Activated CD4-positive, alpha-beta T cell treated with anti-CD3 and anti-CD28 coated beads, Interleukin-2, amount 50 U/mL, for 24 hours (primary cell): ENCODE measurements around the gene KRTAP5-8.
"Not testable (repeated sequence)": the region's sequence is repeated elsewhere in the genome, so short reads cannot be mapped to it uniquely, and the experiment has no call there.

ENCODE experiments used
- DNase-seq, 2 donors: peaks; one replicate each; pipeline ENCODE4 v3.0.0-alpha.2; 2020; ENCODE audit warnings: low read depth in 1 of 2, low spot score in 1 of 2

The KRTAP5-8 gene

DNA sequence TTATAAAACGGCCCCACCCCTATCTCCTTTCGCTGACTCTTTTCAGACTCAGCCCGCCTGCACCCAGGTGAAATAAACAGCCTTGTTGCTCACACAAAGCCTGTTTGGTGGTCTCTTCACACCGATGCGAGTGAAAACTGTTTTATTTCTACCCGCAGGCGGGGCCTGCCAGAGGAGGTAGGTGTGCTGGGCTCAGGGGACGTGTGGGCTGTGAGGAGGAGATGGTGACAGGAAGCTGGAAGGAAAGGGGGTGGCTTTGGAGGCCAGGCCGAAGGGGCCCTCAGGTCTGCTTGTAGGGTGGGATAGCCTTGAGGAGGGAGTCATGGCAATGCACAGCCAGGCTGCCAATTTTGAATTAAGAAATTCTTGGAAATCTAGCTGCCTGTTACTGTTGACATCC, 32.0 kb upstream of the KRTAP5-8 start:
- no peak for DNase-seq

DNA sequence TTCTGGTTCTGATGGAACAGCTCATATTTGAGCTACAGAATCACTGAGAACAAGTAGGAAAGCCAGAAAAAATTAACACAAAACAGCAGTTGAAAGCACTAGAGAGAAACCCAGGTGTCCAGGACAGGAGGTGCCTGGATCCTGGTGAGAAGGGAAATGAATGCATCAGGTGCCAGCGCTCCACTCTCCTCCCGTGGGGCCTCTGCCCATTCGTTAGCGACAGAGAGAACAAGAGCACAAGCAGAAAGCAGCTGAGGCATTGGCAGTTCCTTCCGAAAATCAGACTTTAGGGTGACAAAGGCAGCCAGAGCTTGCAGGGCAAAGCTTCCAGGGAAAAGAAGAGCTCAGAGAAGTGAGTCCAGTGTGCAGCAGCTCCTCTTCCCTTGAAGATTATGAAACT, 30.7 kb upstream of the KRTAP5-8 start:
- no peak for DNase-seq

DNA sequence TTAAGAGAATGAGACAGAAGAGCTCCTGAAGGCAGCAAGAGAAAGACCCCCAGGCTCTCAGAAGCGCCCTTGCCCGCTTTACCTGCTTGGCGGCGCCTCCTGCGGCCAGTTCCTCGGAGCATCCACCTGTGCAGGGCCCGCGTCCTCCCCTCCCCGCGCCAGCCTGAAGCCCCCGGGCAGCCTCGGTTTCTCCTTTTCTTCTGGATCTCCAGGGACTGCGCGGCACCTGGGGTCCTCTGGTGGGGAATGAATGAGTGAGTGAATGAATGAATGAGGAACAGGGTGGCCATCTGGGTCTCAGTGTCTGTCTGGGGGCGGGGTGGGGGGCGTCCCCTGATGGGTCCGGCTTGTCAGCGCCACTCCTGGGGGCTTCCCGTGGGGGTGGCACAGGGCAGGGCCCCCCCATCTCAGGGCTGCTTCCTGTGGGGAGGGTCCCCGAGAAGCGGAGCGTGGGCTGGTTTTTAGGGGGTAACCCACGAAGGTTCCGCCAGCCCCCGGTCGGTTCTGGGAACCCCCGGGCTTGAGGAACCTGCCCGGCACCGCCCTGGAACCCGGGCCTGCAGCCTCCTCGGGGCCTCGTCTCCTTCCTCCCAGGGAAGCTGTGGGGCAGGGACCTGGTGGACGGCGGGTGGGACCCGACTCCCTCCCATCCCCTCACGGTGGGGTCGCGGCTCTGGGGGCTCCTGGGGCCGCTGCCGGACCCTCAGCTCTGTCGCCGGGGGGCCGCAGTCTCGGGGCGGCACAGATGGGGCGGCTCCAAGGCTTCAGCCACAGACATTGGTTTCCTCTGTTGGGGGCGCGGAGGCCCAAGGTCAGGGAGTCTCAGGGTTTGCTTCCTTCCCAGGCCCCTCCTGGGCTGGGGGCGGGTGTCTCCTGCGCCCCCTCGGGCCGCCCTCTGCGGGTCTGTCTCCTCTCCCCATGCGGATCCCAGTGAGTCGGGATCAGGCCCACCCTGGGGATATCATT, 19.0 kb upstream of the KRTAP5-8 start:
- DNase-seq = no peak

DNA sequence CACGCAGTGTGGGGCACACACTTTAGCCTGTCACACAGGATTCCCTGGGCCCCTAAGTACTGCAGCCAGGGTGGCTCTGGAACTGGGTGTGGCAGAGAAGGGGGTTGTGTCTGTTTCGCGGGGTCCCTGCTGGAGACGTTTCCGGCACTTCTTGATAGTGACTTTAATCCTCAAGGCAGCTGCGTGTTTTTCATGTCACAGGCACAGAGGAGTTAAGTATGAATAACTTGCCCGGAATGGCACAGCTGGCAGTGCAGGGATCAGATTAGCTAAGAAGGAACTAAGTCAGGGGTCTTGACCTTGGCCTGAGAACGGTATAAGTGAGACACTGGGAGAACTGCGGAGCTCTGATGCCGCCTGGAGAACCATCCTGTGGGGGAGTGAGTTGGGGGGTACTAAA, 18.3 kb upstream of the KRTAP5-8 start:
- no peak for DNase-seq

DNA sequence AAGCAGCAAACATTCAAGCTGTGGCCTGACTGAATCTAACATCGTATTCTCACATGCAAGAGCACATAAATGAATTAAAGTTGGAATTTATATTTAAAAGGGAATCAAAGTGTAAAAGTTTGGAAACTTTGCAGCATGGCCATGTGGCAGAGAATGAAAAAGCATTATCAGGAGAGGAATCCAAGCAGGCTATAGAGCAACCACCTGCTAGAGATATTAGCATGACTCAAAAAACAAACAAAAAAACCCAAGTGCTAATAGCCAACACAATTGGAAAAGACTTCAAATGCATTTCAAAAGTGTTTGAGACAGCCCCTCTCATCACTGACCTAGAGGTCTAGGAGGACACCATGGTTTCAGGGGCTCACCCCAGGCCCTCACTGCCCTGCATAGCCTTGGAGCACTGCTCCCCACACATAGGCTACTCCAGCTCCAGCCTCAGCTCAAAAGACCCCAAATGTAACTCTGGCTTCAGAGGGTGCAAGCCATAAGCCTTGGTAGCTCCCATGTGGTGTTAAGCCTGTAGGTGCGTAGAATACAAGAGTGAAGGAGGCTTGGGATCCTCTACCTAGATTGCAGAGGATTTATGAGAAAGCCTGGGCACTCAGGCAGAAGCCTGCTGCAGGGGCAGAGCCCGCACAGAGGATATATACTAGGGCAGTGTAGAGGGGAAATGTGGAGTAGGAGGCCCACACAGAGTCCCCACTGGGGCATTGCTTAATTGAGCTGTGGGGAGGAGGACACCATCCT, 12.5 kb upstream of the KRTAP5-8 start:
- no peak for DNase-seq

DNA sequence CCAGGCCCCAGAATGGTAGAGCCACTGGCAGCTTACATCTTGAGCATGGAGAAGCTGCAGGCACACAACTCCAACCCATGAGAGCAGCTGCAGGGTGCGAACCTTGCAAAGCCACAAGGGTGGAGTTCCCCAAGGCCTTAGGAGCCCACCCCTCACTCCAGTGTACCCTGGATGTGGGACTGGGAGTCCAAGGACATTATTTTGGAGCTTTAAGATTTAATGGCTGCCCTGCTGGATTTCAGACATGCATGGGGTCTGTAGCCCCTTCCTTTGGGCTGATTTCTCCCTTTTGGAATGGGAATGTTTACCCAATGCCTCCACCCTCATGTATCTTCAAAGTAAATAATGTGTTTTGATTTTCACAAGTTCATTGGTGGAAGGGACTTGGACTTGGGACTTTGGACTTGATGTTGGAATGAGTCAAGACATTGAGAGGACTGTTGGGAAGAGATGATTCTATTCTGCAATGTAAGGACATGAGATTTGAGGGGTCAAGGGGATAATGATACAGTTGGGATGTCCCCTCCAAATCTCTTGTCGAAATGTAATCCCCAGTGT, 11.8 kb upstream of the KRTAP5-8 start:
- no peak for DNase-seq

DNA sequence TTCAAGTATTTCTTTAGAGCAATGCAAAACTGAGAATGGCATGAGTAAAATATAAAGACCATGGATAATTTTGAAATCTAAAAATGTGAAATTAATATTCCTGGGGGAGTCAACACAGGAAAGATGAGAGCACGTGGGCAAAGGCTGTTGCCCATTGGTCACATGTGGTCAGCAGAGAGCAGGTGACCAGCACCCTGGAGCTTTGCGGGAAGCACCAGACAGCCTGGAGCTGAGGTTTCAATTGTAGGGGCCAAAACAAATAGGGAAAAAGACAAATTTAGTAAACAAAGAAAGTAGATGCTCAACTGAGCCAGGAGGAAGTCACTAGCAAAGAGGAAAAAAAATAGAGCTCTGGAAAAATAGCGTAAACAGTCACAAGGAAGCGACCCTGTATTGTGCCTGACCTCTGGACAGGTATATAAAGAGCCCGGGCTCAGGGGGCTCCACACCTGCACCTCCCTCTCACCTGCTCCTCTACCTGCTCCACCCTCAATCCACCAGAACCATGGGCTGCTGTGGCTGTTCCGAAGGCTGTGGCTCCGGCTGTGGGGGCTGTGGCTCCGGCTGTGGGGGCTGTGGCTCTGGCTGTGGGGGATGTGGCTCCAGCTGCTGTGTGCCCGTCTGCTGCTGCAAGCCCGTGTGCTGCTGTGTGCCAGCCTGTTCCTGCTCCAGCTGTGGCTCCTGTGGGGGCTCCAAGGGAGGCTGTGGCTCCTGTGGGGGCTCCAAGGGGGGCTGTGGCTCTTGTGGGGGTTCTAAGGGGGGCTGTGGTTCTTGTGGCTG, 10.8 kb upstream of the KRTAP5-8 start, which contains the start of gene KRTAP5-7:
Gene KRTAP5-7, plus strand, starts transcription at position 472 of the 780 bp plus-strand sequence. Its CDS starts 34 bp downstream, at position 506.
- DNase-seq = not testable (repeated sequence)

DNA sequence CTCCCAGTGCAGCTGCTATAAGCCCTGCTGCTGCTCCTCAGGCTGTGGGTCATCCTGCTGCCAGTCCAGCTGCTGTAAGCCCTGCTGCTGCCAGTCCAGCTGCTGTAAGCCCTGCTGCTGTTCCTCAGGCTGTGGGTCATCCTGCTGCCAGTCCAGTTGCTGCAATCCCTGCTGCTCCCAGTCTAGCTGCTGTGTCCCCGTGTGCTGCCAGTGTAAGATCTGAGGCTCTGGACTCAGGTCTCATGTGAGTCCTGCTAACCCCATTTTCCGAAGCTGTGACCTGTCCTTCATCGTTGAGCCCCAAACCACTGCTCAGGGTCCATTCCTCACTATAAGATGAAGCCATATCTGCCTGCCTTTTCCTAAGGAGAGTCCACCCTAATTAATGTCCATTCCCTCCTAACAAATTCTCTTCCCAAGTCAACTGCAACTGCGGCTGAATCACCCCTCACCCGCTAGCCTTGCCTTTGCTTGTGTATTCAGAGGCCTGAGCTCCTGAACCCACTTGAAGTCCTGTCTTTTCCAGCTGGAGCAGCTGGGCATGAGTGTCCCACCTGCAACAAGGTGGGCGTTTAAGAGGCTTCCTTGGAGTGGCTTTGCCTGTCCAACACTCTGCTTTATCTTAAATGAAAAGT, 10.1 kb upstream of the KRTAP5-8 start:
- DNase-seq = no peak

DNA sequence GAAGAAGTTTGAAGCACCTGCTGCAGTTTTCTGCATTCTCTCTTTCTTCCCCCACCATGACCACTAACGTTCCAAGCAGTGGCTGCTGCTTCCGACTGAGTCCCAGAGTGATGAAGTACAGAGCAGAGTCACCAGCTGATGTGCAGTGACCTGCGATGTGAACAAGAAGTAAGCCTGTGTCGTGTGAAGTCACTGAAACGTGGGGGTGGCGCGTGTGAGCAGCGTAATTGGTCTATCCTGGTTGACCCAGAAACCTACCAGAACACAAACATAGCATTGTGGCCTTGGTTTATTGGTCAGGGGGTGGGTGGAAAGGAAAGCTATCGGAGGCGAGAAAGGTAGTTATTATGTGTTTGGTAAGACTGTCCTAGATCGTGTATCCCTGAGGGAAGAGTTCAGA, 7.2 kb upstream of the KRTAP5-8 start:
- DNase-seq = no peak

DNA sequence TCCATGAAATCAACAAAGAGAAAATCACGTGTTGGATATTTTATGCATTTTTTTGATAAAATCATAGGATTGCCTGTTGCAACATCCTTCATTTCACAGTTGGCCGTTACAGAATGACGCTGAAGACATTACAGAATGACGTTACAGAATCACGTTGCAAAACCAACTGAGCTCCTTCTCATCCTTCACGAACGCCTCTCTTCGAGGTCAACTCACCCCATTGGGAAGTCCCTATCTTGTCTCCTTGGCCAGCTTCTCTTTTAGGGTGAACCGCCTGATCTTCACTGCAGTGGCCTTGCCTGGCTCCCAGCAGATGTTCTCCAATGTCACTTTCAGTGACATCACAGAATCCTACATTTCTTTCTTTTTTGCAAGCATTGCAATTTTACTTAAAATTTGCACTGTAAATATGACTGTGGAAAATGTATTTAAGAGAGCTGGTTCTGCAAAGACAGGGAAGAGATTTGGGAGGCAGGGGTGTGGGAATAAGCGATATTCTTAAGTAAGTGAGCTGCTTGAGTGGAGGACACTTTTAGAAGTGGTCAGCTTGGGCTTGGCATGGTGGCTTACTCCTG, 5.7 kb upstream of the KRTAP5-8 start:
- no peak for DNase-seq

DNA sequence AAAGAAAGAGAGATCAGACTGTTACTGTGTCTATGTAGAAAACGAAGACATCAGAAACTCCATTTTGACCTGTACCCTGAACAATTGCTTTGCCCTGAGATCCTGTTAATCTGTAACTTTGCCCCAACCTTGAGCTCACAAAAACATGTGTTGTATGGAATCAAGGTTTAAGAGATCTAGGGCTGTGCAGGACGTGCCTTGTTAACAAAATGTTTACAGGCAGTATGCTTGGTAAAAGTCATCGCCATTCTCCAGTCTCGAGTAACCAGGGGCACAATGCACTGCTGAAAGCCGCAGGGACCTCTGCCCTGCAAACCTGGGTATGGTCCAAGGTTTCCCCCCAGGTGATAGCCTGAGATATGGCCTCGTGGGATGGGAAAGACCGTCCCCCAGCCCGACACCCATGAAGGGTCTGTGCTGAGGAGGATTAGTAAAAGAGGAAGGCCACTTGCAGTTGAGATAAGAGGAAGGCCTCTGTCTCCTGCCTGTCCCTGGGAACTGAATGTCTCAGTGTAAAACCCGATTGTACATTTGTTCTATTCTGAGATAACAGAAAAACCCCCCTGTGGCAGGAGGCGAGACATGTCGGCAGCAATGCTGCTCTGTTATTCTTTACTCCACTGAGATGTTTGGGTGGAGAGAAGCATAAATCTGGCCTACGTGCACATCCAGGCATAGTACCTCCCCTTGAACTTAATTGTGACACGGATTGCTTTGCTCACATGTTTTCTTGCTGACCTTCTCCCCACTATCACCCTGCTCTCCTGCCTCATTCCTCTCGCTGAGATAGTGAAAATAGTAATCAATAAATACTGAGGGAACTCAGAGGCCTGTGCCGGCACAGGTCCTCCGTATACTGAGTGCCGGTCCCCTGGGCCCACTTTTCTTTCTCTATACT, 2.9 kb upstream of the KRTAP5-8 start:
- not testable (repeated sequence) for DNase-seq

DNA sequence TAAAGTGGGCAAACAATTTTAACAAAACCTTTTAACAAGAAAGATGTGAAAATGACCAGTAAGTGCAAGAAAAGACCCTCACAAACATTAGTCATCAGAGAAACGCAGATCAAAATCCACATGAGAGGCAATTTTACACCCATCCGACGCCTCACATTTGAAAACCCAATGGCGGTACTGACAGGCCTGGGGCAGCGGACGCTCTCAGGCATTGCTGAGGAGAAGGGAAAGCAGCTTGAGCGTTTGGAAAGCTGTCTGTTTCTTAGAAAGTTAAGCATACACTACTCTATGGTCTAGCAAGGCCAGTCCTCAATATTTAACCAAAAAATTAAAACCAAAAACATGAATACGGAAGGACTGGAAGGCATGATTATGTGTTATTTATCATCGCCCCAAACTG, 2.0 kb upstream of the KRTAP5-8 start:
- DNase-seq = no peak

DNA sequence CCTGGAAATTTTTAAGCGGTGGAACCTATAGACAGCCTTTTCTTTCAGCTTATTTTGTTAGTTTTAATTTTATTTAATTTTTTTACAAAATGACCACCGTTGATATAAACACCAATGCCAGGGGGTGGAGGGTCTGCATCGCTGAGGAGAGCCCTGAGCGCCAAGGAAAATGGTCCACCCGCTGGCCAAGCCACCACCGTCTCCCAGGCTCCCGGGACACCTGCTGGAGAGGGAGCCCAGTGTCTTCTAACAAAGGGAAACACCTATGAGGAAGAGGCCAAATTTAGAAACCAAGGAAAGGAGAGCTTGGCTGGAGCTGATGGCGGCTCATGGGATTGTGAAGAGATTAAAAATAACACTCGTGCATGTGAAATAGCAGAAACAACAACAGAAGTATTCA, 288 bp upstream of the KRTAP5-8 start:
- DNase-seq = no peak

DNA sequence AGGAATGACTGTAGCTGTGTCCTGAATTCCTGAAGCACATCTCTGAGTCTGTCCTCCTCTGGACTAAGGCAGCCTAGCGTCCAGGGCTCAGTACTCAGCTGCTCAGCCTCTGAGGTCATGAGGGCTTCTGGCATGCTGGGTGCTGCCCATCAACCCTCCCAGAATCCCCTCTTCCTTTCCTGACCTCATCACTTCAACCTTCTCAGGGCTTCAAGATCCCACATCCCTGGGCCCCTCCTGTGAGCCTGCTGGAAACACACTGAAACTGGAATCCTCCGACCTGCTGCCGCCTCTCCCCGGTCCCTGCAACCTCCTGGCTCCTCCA, 803 bp downstream of the KRTAP5-8 start:
- no peak for DNase-seq

DNA sequence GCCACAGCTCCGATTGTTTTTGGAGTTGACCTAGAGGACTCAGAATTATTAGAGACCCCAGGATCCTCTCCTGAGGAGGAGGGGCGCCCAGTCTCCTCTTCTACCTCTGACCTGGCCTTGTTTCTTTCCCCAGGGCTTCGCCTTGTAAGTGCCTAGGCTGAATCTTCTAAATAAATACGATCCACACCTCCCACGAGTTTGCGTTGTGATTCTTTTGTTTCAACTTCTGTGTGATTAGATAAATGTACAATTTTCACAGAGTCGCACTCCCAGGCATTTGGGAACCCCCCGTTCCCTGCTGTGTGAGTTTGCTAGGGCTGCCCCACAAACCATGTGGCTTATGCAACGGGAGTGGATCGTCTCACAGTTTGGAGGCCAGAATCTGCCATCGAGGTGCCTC, 1.2 kb downstream of the KRTAP5-8 start:
- DNase-seq = no peak

DNA sequence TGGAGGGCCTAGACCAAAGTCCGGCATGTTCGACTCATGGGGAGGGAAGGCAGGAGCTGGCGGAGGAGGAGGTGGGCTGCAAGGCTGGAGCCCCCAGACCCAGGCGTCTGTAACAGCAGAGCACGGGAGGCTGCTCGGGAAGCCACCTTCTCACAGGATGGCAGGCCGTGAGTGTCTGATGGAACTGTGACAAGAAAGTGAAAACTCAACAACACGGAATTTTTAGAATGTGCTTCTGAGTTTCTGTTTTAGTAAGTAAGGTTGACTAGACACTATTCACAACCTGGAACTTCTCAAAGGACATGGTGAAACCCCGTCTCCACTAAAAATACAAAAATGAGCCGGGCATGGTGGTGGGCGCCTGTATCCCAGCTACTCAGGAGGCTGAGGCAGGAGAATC, 2.1 kb downstream of the KRTAP5-8 start:
- DNase-seq = not testable (repeated sequence)

DNA sequence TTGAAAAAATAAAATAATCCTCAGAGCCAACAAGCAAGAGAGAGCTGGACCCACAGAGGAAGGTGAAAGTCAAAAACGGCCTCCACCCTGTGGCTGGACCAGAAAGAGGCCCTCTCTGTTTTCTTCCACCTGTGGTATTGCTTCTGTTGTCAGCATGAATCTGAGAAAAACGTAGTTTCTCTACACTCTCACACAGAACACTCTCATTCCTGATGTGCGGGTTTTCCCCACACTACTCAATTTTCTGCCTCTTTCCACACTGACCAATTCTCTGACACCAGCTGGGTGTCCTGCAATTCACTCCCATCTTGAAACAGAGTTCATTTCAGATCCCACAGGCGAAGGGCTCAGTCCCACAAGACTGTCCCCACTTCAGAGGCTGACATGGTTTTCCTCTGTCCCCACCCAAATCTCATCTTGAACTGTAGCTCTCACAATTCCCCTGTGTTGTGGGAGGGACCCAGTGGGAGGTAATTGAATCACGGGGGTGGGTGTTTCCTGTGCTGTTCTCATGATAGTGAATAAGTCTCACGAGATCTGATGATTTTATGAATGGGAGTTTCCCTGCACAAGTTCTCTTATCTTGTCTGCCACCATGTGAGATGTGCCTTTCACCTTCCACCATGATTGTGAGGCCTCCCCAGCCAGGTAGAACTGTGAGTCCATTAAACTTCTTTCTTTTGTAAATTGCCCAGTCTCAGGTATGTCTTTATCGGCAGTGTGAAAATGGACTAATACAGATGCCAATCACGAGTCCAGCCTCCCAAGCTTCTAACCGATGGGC, 2.9 kb downstream of the KRTAP5-8 start:
- DNase-seq = not testable (repeated sequence)

DNA sequence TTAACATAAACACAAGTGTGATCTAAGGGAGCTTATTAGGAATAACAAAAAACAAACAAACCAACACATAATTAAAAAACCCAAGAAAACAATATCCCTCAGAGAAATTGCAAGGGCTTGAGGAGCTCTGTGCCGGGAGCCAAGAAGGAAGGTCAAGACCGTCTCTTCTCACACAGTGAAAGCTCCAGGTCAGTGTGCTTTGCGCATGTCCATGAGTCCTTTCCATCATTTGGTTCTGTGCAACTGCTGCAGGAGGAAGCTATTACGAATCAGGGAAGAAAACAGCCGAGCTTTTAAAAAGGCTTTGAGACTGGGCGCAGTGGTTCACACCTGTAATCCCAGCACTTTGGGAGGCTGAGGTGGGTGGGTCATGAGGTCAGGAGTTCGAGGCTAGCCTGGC, 4.6 kb downstream of the KRTAP5-8 start:
- DNase-seq = no peak
